Stimulated activated CD4-positive, alpha-beta T cell treated with anti-CD3 and anti-CD28 coated beads, TNF-alpha, amount 100 ng/mL, for 48 hours (primary cell): ENCODE results near the gene LRRC74A.

Source experiments
- DNase-seq, 3 donors: peaks; one replicate each; pipeline ENCODE4 v3.0.0-alpha.2; 2020; ENCODE audit warnings: low read depth in 3 of 3

Gene LRRC74A

DNA sequence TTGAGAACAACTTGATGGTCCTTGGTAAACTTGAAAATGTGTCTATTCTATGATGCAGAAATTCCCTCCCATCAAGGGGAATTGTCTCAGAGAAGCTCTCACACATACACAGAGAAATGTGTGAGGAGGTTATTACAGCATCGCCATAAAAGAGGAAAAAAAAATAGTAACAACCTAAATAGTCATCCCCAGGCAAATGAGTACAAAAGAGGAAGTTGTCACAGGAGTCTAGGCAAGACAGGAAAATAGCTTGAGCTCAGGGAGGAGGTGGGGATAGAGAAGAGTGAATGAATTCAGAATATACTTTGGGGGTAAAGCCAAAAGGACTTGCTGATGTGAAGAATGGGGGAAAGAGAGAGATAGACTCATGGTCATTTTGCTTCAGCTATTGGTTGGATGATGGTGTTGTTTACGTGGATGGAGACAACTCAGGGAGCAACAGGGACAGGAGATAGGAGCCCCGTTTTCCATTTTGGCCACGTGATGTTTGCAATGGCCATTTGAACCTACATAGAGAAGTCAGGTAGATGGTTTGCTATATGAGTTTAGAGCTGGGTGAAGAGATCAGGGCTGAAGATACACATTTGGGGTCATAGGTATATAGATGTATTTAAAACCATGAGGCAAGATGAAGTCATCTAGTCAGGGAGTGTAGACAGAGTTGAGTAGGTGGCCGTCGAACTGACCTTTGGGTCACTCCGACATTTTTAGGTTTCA is 20.3 kb downstream of the LRRC74A start:
- DNase-seq, result no peak

DNA sequence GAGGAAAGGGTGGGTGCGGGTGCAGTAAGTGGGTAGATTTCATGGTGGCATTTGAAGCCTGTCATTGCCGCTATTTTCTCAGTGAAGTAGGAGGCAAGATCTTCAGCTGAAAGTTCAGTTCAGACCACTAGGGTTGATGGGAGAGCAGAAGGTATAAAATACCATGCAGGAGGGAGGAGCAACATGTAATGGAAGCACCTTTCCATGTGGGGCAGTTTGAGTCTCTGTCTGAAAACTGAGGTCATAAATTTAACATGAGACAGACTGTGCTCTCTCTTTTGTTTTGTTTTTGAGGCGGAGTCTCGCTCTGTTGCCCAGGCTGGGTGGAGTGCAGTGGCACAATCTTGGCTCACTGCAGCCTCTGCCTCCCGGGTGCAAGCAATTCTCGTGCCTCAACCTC is 22.7 kb downstream of the LRRC74A start:
- DNase-seq, result no peak

DNA sequence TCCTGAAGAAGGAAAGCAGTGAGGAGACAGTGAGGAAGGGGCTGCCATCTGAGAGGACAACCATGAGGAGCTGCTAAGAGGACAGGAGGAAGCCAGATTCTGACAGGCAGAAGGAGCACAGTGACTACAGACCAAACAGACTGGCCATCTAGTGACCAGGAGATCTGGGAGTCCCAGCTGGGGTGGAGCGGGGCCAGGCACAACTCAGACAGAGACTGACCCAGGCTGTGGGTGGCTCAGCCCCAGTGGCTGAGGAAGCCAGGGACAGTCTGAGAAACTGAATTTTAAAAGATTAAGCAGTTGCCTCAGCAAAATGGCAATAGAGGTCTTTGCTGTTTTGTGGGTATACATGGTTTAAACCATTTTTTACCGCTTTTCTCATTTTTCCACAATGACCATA is 28.9 kb downstream of the LRRC74A start:
- DNase-seq, result no peak

DNA sequence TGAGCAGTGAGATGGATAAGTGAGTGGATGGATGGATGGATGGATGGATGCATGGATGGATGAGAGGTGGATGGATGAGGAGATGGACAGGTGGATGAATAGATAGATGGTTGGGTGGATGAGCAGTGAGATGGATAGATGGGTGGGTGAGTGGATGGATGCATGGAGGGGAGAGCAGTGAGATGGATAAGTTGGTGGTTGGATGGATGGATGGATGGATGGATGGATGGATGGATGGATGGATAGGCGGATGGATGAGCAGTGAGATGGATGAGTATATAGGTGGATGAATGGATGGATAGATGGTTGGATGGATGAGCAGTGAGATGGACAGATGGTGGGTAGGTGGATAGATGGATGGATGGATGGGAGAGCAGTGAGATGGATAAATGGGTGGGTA is 30.6 kb downstream of the LRRC74A start:
- no peak for DNase-seq

DNA sequence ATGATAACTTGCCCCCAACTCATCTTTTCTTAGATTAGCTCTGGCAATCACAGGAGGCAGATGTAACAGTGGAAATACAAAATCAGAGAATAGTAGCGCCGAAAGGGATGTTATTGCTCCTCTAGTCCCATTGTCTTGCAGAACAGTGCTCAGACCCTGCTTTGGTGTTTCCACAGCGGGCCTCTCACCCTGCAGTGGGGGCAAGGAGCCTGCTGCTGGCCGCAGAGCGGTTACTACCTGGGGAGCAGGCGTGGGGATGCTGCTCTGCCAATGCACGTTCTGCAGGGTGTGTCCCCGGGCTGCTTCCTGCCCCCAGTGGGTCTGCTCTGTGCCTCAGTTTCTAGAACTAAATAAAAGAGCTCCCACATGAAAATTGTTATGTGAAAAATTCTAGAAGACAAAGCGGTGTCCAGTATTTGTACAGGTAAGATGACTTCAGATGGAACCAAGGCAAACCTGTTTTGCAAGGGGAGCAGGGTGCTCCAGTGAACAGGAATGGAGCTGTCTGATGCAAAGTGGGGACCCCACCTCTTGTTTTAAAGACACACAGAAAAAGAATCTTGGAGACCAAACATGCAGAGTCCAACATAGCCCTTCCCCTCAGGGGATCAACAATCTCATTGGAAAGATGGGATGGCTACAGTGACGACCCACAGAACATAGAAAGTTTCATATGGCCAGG is 35.5 kb downstream of the LRRC74A start:
- DNase-seq, result no peak

DNA sequence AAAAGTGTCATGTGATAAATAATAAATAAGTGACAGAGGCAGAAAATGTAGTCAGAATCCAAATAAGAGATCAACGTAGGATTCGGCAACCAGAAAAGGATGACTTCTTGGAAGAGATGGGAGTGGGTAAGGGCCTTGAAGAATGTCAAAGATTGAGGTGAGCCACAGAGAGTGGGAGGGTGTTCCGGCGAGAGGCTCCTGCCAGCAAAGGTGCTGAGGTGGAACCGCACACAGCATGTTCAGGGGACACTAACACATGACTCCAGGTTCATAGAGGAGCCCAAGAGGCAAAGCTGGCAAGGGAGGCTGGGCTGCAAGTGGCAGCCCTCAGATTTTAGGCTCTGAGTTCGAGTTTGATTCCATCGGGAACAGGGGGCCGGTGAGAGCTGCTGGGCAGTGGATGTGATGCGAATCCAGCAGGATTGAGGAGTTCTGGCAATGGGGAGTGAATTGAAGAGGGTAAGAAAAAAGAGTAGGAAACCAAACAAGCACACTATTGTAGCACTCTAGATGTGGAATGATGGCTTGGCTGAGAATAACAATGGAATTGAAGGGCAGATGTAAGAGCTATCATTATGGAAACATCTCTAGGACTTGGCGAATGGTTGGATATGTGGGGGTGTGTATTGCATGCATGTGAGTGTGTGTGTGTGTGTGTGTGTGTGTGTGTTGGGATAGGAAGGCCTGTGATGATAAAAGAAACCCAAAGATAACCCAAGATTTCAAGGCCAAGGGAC is 36.5 kb downstream of the LRRC74A start:
- no peak for DNase-seq

DNA sequence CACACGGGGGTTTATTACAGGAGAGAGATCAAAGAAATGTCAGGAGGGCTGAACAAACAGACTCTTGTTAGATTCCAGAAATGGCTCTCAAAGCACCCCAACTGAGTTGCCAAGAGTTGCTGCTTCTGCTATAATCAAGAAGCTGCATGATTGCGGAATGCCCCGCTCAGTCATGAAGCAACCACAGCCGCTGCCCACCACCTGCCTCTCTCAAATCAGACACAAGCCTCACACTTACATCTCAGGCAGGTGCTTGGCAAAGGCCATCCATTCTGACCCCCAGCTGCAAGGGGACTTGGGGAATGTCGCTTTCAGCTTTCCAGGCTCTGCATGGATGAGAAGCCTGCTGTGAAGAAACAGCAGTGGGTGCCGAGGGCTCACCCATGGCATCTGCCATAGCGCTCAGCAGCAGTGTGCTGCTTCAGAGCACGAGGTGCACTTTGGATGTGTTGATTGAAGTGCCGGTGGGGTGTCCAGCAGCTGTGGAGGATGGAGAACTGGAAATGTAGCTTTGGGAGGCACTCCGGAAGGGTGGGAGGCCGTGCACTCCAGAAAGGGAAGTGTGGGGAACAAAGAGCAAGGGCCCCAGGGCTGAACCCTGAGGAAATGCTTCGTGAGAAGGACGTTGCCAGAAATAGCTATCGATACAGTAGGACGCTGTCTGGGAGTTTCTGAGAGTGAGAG is 37.7 kb downstream of the LRRC74A start:
- DNase-seq, result no peak

DNA sequence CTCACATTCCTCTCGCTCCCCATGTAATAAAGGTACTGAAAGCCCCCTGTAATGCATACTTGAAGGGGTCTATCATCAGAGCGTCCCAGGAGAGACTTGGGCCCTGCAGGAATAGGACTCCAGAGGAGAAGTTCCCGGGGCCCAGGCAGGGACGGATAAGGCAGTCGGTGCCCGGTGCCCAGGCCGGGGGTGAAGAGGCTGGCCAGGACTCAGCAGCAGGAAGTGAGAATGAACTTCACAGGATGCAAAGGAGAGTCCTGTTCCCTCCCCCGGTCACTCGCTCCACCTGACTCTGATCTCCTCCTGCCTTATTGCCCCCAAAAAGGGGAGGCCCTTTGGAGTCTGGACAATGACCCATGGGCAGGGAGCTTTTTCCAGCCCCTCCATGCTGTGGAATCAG is 40.2 kb downstream of the LRRC74A start:
- DNase-seq, result no peak

DNA sequence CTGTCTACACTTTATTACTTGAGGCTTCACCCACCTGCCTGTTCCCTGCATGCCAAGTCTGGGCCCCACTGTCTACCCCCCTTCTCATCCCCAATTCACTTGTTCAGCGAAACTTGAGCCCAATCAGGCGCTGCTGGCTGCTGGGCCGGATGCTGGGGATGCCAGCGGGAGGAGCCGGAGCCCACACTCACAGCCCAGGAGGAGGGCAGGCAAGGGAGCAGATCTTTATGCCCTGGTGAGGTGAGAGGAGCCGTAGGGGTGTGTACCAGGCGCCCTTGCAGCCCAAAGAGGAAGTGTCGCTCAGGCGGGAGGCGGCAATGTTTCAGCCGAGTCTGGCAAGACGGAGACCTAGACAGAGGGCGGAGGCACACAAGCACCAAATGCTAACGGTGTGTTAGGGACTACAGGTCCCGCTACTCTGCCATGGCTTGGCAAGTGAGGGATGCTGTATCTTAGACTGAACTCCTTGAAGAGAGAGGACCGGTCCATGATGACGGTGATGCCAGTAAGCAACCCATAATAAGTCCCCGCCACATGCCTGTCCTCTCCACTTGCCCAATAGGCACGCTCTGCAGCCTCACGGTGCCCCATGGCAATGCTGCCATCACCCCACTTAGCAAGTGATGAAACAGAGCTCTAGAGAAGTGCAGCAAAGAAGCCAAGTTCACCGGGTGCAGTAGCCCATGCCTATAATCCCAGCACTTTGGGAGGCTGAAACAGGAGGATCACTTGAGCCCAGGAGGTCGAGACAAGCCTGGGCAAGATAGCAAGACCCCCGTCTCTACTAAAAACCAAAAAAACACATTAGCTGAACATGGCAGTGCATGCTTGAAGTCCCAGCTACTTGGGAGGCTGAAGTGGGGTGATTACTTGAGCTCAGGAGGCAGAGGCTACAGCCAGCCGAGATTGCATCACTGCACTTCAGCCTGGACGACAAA is 41.6 kb downstream of the LRRC74A start:
- no peak for DNase-seq

DNA sequence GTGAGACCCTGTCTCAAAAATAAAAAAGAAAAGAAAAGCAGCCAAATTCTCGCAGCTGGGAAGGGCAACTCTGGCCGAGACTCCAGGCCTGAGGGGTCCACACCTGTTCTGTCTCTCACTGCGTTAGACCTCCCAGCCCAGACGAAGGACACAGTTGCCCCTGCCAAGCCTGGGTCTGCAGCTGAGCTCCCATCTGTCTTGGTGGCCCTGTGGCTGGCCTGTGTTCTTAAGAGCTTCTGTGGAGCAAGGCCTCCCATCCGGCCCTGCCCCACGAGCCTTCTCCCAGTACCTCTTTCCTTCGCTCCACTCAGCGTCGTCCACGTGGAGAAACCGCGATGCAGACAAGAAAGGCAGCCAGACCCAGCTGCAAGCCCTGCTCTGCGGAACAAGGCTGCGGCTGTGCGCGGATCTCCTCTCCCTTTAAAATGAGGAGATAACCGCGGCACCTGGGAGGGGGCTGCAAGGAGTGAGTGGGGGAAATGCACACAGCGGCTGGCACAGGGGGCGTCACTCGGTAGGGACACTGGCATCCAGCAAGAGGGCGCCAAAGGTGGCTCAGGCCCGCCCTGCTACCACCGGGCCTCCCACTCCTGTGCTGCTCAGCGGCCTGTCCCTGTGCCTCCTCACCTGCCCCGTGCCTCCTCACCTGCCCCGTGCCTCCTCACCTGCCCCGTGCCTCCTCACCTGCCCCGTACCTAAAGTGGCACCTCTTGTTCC is 42.4 kb downstream of the LRRC74A start:
- no peak for DNase-seq

DNA sequence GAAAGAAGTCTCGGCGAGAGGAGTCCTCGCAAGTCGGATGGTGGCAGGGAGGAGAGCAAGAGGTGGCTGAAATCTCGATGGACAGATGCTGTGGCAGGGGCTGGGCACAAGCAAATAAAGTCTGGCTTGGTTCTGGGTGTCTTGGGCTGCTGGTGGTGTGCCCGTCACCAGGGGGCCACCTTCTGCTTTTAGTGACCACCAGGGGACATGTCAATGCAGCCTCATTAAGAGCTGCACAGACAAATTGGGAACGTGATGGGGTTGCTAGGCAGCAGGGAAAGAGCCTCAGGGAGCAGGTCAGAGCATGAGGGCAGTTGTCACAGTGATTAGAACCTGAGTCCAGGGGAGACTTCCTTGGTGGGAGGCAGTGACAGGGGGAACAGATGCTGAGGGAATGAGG is 44.0 kb downstream of the LRRC74A start:
- DNase-seq, result no peak

DNA sequence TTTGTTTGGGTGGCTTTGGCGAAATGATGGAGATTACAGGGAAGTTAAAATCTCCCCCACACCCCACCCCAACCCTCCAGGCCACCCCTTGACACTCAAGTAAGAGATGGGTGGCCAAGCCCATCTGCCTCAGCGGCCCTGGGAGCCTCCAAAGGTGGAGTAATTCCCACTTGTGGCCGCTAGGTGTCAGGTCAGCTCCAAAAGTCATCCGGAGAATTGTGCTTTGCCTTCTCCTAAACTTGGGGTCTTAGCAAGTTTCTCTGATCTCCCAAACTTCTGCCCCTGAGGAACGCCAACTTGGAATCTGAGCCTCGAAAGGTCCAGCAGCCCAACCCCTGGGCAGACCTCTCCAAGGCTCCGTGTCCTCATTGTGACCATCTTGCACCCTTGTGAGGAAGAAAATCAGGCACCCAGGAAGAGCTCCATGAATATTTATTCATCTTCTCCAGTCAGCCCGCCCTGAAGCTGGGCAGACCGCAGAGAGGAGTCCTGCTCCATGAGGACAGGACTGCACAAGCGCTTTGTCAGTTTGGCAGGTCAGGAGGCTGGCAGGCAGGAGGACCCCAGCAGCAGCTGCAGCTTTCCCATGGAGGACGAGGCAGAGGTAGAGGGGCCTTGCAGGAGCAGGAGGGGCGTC is 46.7 kb downstream of the LRRC74A start:
- peak; percentile 43 to 53 (median 50) for DNase-seq

DNA sequence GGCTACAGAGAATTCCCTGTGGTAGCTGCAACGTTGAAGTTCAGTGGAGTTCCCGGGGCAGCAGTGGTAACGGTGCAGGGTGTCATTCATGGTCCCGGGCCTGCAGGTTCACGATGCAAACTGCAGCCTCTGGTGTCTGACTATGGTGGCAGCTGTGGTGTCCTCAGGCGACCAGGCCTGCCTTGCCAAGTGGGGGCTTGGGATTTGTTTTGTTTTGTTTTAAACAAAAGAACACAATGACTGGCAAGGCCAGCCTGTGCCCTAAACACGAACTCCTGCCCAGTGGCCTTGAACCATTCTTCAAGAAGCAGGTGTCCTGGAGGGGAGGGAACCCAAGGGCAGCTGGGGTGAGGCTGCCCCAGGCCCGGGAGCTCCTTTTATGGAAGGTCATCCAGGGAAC is 48.5 kb downstream of the LRRC74A start:
- DNase-seq, result no peak

DNA sequence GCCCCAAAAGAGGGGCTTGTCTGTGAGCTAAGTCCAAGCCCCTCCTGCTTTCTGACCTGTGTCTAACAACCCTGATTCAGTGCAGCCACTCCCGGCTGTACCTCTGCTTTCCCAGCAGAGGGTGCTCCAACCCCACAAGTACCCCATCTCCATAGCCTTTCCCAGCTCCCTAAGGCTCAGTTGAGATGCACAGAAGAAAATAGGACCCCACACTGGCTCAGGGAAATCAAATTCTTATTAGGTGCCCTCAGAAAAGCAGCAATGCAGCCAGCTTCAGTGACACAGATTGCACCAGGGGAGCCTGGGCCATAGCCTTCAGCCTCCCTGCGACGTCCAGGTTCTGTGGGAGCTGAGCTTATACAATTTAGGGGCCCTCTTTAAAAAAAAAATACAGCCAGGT is 49.9 kb downstream of the LRRC74A start:
- peak in 2 of 3 donors; percentile 21 to 36 for DNase-seq

DNA sequence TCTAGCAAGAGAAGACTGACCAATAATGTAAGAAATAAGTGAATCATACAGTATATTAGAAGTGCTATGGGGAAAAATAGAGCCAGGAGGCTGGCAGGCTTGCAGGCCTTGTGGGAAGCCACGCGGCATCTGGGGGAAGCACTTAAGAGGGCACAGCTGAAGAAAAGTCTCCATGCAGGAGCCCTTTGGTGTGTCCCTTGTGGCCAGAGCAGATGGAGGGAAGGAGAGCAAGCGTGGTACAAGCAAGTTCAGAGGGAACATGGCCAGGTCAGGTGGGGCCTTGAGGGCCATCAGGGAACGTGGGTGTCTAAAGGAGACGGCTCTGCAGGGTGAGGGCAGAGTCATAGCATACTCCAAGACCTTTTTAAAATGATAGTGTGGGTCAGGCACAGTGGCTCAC is 51.7 kb downstream of the LRRC74A start:
- no peak for DNase-seq

DNA sequence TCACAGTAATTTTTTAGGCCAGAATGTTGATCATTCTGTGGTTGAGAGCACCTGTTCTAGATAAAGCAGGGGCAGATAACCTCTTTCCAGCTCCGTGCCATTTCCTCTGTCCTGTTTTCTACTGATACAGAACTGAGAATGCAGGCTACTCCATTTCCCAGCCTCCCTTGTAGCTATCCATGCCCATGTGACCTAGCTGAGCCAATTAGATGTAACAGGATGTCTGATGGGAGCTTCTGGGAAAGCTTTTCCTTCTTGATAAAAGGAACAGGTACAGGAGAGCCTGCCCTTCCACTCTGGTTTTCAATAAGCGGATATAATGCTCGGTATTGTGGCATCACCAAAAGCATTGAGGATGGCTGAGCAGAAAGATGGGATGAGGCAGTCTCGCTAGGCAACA is 54.2 kb downstream of the LRRC74A start:
- DNase-seq, result no peak

DNA sequence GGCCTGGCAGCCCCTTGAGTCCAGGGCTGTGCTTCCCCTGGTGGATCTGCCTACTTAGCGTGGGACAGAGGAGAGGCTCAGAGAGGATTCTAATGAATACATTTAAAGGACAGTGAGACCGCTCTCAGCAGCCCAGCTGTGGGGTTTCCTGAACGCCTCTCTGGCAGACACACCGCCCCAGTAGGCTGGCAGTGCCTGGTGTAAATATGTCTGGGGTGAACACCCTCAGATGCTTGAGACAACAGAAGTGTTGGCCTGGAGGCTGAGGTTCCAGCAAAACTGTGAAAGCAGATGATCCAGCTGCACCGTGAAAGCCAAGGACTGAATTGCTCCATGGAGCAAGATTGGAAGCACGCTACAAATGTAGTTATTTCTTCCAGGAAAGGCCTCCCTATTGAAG is 55.1 kb downstream of the LRRC74A start:
- no peak for DNase-seq

DNA sequence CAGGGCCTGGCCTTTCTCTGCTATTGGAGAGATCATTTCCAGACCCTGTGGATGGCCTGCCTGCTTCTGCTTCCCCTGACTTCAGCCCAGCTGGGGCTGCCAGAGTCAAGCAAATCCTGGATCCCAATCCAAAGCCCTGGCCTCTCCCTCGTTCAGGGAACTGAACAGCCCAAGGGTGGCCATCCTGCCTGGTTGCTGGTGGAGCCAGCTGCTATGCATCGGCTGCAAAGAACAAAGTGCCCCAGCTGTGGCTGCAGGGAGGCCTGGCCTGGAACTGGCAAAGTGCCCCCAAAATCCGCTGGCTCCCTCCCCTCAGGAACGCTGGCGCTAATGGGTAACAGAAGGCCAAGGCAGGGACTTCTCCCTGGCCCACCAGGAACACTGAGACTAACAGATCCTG is 56.4 kb downstream of the LRRC74A start:
- no peak for DNase-seq

DNA sequence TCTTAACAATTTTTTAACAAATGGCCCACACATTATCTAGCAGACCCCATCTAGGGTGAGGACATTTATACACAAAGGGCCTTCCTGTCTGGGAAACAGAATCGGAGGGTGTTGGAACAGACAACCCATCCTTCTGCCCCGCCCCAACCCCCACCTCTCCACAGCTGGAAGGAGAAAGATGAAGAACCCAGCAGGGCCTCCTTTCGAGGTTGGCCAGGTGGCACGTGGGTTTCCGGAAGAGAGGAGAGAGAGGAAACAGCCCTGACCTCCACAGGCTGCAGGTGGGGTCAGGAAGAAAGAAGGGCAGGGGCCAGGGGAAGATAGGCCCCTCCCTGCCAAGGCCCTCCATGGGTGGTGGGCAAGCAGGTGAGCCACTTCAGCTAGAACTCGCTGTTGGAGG is 57.2 kb downstream of the LRRC74A start:
- DNase-seq, result no peak

DNA sequence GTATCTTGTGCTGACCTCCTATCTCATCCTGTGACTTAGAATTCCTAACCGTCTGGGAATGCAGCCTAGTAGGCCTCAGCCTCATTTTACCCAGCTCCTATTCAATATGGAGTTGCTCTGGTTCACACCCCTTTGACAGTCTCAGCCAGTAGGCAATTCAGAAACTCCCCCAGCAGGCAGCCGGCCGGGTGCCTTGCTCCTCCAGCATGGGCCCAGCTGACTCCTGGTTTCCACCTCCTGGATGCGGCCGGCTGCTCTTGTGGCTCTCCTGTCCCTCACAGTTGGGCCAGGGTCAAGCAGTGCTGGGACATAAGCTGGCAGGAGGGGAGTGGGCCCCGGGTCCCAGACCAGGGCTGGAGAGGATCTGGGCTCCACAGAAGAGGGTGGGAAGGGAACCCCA is 58.2 kb downstream of the LRRC74A start:
- DNase-seq, result no peak
